Stimulated activated CD8-positive, alpha-beta memory T cell treated with anti-CD3 and anti-CD28 coated beads, Interleukin-12 subunit alpha, Interleukin-12 subunit beta, amount 100 ng/mL, for 1 hour (primary cell): ENCODE data around the gene PKD2L2.
"Not testable (repeated sequence)": the region's sequence is repeated elsewhere in the genome, so short reads cannot be mapped to it uniquely, and the experiment has no call there.

Experiments
- DNase-seq: peaks from one replicate; pipeline ENCODE4 v3.0.0-alpha.2; 2020; ENCODE audit warnings: low read depth

PKD2L2 gene

DNA sequence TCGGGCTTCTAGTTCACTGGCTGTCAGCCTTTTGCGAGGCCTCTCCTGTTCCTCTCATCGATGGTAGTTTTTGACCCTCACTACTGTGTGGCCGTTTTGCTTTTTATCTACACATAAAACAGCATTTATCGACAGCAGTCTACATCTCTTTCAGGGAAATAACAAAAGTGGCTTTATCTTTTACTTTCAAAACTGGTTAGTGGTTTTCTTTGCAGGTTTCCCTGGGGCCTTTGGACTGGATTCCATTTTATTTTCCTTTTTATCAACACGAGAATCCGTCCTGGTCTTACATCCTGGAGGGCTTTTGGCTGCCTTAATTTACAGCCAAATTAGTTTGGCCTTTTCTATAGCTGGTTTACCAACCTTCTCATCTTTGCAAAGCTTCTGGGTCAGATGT, 793 bp upstream of the PKD2L2 start:
- DNase-seq, result no peak

DNA sequence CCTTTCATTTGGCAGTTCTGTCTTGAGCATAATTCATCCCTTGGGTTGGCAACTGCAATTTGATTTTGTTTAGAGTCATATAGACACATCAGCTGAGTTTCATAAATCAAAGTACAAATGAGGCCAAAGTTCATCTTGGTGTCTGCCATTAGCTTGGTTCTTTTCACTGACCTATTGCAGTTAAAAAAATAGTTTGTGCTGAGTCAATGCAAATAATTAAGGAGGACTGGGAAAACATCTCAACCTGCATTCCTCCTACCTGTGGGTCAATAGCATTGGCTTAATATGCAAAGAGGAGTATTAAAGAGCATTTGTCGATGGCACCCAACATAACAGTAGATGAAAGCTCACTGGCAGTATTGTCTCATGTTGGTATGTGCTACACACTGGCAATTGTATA, 1.6 kb downstream of the PKD2L2 start:
- no peak for DNase-seq

DNA sequence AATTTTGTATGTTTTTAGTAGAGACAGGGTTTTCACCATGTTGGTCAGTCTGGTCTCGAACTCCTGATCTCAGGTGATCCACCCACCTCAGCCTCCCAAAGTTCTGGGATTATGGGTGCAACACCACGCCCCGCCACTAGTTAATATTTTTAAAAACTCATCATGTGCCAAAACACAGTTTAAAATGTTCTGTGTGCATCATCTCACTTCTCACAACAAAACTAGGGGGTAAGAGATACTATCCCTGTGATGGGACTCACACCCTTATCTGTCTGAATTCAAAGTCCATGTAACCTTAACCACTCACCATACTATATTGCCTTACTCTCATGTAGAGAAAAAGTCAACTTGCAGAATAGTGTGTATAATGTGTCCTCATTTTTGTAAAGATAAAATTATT, 2.6 kb downstream of the PKD2L2 start:
- DNase-seq, result no peak

DNA sequence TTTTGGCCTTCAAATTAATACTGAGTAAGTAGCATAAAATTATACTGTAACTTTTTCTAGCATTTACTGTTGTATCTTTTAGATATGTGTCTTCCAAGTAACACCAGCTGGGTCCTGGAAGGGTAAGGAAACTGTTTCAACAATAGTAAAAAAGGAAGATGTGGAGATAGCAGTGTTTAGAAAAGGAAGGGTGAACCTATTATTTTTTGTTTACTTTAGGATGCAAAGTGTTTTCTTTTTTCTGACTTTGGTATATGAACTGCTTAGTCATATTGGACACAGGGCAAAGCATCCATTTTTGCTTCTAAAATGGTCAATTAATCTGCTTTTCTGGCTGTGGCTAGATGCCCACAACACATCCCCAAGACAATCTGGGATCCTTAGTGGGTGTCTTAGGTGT, 5.3 kb downstream of the PKD2L2 start:
- no peak for DNase-seq

DNA sequence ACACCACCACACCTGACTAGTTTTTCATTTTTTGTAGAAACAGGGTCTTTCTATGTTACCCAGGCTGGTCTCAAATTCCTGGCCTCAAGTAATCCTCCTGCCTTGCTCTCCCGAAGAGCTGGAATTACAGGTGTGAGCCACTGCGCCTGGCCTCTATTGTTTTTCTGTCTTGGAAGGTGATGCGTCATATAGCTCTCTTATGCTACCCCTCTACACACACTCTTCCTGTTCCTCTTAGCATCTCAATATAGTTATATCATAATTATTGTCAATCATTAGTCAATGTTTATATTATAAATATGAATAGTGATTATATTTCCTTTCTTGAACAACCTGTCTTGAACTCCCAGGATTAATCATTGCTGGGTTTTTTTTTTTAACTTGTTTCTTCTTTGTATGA, 7.3 kb downstream of the PKD2L2 start:
- DNase-seq, result no peak

DNA sequence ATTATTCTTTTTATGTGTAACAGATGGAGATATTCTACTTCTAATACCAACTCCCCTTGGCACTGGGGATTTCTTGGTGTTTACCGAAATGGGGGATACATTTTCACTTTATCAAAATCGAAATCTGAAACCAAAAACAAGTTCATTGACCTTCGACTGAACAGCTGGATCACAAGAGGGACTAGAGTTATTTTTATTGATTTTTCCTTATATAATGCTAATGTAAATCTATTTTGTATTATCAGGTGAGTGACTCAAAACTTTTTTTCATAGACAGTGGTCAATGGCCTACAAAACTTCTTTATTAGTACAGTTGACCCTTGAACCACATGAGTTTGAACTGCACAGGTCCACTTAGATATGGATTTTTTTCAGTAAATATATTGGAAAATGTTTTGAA, 10.2 kb downstream of the PKD2L2 start:
- no peak for DNase-seq

DNA sequence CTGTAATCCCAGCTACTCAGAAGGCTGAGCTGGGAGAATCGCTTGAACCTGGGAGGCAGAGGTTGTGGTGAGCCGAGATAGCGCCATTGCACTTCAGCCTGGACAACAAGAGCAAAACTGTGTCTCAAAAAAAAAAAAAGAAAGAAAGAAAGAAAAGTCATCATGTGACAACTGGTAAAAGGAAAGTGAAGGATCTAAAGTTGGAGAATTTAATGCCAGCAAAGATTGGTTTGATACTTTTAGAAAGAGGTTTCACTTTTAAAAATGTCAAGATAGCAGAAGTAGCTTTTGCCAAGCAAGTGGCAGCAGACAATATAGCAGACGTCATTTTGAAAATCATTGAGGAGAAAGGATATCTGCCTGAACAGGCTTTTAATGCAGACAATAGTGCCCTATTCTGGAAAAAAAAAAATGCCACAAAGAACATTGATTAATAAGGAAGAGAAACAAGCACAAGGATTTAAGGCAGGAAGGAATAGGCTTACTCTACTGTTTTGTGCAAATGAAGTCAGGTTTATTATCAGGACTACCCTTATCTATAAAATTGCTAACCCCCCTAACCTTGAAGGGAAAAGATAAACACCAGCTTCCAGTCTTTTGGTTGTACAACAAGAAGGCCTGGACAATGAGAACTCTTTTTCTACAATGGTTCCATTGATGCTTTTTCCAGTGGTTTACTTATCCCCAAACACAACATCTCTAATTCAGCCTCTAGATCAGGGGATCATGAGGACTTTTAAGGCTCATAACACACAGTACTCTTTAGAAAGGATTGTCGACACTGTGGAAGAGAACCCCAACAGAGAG, 12.0 kb downstream of the PKD2L2 start:
- no peak for DNase-seq

DNA sequence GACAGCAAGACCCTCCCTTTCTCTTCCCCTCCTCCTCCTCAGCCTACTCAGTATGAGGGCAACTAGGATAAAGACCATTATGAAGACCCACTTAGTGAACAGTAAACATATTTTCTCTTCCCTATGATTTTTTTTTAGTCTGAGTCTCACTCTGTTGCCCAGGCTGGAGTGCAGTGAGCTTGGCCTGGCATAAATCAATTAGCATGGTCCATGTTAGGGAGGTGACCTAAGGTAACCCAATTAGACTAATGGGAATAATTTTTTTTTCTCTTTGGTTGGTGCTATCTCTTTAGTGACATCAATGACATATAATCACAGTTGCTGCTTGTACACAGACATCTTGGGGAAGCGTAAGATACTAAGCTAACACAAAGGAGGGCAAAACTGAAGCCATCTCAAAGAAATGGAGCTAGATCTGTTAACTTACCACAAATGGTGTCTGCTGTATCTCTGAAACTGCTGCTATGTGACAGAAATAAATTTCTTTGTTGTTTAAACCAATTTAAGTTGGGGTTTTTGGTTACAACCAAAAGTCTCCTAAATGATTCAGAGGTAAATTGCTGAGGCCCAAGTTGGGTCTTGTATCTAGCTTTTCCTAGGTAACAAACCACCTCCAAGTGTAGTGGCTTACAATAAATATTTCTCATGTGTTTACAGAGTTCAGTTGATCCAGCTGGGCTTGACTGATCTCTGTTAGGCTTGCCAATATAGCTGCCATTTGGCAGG, 13.3 kb downstream of the PKD2L2 start:
- no peak for DNase-seq

DNA sequence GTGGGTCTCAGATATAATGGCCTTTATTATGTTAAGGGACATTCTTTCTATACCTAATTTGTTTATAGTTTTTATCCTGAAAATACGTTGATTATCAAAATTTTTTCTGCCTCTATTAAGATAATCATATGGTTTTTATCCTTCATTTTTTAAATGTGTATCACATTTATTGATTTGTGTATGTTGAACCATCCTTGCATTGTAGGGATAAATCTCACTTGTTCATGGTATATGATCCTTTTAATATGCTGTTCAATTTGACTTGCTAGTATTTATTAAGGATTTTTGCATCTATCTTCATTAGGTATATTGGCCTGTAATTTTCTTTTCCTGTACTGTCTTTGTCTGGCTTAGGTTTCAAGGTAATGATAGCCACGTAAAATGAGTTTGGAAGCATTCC, 25.5 kb downstream of the PKD2L2 start:
- no peak for DNase-seq

DNA sequence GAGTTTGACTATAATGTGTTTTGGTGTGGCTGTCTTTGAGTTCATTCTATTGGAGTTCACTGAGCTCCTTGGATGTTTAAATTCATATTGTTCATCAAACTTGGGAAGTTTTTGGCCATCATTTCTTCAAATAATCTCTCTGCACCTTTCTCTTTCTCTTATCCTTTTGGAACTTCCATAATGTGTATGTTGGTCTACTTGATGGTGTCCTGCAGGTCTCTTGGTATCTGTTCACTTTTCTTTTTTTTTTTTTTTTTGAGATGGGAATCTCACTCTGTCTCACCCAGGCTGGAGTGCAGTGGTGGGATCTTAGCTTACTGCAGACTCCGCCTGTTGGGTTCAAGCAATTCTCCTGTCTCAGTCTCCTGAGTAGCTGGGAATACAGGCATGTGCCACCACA, 27.7 kb downstream of the PKD2L2 start:
- DNase-seq, result no peak

DNA sequence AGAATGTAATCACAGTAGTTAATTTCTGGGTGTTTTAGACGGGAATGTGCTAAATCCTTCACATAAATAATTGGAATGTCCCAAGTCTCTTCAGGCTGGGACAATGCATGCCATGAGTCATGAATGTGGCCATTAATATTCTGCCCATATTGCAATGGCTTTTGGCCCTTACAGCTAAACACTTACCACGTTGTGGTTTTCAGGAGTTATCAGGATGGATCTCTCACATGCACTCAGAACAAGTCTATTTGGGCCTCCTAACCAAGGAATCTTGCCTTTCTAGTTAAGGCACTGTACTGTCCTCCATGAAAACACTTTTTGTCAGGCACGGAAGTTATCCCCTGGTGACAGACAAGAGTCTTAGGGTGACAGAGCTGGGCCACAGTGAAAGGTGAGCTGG, 32.7 kb downstream of the PKD2L2 start:
- no peak for DNase-seq

DNA sequence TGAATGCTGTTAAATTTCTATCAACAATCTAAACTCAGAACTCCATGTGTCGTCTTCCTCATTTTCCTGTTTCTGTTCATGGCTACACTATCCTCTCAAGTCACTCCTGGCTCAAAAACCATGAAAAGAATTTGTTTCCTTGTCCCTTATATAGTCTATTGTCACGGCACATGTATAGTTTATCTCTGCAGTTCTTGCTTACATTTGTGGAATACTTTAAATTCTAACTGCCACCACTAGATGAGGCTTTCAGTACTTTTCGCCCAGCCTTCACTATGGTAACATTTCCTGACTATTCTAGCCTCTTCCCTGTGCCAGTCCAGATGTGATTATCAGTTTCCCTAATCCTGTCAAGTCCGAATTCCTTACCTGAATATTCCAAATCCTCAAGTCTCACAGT, 34.6 kb downstream of the PKD2L2 start:
- no peak for DNase-seq

DNA sequence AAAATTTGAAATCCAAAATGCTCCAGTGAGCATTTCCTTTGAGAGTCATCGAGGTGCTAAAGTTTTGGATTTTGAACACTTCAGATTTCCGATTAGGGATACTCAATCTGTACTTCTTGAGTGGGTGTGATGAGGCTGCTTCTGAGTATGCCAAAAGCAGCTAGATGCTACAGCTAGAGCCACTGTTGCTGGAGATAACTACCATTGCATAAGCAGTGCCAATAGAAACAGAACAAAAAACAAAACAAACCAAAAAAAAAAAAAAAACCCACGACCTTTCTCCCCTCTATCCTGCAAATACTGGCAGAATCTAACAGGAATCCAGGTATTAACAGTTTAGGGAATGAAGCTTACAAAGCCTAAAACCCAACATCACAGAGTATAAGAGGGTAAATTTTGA, 43.5 kb downstream of the PKD2L2 start:
- no peak for DNase-seq

DNA sequence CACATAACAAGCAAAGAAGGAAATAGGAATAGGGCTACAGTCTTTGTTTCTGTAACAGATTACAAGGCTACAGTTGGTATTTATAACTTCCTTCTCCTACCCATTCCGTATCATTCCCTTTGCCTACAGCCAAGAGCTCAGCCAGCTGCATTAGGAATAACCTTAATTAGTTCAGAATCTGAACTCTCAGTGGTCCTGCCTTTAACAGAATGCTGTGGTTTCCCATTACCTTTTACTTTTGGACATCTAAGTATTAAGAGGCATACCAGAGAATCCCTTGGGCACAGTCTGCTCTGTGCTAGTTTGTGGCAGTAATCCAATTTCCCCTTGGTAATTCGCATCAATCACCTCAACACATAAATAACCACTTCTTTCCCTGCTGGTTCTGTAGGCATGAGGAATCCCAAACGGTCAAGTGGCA, 44.2 kb downstream of the PKD2L2 start:
- no peak for DNase-seq

DNA sequence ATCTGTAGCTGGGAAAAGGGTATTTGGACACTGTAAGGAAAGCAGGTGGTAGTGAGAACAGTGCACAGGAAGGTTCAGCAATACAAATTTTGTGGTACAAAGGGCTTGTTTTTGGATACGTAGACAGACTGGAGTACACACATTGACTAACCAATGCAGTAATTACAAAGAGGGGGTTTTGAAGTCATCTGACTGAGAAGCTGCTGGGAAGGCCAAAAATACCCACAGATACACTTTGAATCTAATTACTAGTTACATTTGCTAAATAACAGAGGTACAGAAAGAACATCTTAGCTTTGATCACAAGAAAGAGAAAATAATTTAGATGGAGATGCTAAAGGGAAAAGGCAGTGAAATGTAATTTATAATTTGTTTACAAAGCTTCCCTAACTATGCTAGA, 45.9 kb downstream of the PKD2L2 start:
- no peak for DNase-seq

DNA sequence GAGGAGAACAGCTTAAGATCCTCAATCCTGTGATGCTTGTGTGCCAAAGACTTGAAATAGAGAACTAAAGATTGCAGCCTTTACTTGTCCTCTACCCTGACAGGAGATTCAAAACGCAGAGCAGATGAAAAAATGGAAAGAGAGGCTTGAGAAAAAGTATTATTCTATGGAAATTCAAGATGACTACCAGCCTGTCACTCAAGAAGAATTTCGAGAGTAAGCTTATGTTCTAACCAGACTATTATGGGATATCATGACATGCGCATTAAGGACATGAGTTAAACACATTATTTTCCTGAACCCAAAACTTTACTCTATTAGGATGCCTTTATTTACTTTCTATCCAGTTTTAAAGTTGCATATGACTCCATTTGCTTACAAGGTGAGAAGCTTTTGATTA, 46.4 kb downstream of the PKD2L2 start:
- DNase-seq, result no peak

DNA sequence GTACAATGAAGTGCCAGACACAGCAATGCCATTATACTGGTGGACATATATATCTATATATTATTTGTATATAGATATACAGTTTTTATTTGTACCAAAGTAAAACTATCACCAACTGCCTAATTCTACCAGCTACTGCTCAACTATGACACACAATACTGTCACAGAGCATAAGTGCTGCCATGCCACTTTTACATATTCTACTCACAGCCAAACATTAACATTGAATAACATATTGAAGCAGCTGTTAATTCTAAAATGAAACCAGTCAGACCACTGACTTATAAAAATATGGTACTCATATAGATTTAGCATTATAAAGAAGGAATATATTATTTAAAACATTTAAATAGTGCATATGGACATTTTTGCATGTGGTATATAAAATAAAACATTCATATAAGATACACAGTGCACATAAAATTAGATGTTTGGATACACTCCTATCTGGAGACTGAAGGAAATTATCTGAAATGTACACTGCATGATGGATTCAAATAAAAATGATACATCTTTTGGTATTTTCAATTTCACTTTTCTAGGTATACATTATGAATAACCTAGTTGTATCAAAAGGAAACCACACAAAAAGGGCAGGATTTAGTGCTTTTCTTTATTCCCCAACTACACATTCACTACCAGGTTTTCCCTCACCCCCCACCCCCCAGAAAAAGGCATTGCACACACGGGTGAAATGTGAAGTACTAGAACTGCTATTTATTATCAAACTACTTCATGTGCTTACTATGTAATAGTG, 48.9 kb downstream of the PKD2L2 start:
- no peak for DNase-seq

DNA sequence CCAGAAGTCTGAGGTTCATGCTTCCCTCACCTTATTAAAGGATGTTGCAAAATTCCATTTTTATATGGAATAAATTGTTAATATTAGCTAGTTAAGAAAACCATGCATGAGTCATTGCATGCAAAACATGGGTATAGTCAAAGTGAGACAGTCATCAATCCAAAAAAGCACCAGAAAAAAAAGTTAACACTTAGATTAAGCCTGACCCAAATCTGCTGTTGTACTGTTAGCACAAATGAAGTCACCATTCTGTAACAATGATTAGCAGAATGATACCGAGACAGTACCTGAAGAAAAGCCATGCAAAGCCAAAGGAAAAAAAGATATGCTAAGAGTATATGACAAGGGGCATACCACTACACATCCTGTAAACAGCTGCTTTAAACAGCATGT, 49.5 kb downstream of the PKD2L2 start:
- no peak for DNase-seq

DNA sequence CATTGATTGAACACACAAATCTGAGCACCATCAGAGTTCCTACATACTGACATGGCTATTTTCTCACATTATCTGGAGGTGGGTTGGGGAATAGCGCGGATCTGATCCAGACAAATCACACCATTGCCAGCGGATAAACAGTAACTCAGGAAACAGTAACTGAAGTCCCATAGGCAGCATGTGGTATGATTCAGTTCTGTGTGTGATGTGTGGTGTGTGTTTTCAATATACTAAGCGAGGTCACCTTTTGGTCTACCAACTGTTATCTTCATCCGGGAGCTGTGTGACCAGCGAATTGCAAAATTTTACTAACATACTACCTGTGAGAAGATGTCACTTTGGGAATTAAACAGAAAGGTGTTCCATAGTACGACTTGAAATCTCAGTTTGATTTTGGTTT, 50.1 kb downstream of the PKD2L2 start:
- DNase-seq, result no peak

DNA sequence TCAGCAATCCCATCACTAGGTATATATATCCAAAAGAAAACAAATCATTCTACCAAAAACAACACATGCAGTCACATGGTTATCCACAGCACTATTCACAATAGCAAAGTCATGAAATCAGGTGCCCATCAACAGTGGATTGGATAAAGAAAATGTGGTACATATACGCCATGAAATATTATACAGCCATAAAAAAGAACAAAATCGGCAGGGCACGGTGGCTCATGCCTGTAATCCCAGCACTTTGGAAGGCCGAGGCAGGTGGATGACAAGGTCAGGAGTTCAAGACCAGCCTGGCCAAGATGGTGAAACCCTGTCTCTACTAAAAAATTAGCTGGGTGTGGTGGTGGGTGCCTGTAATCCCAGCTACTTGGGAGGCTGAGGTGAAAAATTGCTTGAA, 55.0 kb downstream of the PKD2L2 start:
- not testable (repeated sequence) for DNase-seq

DNA sequence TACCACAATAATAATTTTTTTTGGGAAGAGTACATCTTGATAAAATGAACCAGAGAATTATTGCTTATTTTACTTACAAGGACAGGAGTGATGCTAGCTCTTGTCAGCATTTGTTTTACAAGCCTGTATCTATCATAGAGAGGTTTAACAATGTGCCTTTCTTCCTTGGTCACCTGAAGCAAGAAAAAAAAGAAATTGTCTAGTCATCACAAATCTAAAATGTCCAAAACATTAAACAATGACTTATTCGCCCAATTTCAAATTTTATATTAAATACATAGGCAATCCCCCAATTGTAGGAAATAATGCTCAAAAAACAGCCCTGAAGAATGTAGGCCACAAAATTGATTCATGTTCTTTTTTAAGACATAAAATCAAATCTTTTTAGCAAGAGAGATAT, 56.6 kb downstream of the PKD2L2 start:
- DNase-seq, result no peak

DNA sequence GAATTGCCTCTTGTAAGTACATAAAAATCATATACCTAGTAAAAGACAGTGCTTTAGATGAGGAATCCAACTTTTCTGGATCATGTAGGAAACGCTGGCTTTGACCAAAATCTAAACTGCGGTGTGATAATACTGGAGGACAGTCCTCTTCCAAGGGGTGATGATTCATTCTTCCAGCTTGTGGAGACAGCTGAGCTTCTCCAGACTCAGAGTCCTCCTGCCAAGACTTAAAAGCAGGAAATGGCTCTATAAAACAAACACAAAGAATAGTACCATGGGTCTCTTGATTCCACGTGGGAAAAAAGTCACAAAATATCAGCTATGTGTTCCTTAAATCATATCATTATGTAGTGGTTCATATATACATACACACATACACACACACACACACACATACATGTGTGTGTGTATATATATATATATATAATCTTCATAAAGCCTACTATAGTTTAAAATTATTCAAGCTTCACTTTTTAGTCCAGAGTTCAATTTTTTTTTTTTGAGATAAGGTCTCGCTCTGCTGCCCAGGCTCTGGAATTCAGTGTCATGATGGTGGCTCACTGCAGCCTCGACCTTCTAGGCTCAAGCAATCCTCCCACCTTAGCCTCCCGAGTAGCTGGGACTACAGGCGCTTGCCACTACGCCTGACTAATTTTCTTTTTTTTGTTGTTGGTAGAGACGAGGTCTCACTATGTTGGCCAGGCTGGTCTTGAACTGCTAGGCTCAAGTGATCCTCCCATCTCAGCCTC, 65.0 kb downstream of the PKD2L2 start:
- DNase-seq, result no peak
